ENCODE measurements around the gene ITPR3. TPM values are rescaled to one million over a fixed set of nuclear protein-coding genes. Genes with fewer than 3 reads are reported as not detected.

ITPR3 gene
- total and polyA plus RNA-seq, 4 donors, result 36.7 to 89.5 (median 44.4) TPM

DNA sequence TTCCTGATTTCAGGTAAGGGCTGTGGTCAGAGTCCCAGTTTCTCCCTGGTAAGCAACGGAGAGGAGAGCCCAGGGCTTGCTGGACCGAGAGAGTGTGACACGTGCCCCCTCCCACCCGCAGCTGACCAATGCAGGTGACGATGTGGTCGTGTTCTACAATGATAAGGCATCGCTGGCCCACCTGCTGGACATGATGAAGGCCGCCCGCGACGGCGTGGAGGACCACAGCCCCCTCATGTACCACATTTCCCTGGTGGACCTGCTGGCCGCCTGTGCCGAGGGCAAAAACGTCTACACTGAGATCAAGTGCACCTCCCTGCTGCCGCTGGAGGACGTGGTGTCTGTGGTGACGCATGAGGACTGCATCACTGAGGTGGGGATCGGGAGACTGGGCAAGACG is 58.6 kb downstream of the ITPR3 start:
- 87 to 92% methylated on average over 20 of the region's 20 CpGs for whole genome bisulfite sequencing, 2 donors
- TF ChIP-seq, protein P1, sequence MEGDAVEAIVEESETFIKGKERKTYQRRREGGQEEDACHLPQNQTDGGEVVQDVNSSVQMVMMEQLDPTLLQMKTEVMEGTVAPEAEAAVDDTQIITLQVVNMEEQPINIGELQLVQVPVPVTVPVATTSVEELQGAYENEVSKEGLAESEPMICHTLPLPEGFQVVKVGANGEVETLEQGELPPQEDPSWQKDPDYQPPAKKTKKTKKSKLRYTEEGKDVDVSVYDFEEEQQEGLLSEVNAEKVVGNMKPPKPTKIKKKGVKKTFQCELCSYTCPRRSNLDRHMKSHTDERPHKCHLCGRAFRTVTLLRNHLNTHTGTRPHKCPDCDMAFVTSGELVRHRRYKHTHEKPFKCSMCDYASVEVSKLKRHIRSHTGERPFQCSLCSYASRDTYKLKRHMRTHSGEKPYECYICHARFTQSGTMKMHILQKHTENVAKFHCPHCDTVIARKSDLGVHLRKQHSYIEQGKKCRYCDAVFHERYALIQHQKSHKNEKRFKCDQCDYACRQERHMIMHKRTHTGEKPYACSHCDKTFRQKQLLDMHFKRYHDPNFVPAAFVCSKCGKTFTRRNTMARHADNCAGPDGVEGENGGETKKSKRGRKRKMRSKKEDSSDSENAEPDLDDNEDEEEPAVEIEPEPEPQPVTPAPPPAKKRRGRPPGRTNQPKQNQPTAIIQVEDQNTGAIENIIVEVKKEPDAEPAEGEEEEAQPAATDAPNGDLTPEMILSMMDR (IDR thresholded peaks at IDR 0.05; ENCODE audit: control extremely low read depth, extremely low read depth), result no peak

DNA sequence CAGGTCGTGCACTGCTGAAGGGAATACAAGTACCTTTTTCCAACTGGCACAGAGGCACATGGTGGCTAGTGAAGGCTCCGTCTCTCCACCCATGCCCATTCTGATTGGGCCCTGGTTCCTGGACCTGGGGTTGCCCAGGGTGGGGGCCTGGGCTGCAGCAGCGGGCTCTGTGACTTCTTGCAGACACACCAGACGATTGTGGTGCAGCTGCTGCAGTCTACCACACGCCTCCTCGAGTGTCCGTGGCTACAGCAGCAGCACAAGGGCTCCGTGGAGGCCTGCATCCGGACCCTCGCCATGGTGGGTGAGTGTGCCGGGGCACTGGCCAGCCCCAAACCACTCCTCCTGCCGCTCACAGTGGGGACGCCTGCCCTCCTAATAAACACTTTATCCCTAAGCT is 61.2 kb downstream of the ITPR3 start:
- no peak overlapping the region for H3K9ac ChIP-seq (ENCODE audit: insufficient read depth in 1 of 2, low read length in 2 of 2)
- H3K27me3 ChIP-seq (ENCODE audit: control insufficient read depth in 3 of 3, insufficient read depth in 3 of 3, low read length in 2 of 3), result peaks cover 0 to 2% (median 0%) of the 10 kb centered on the region in 3 donors
- no peak overlapping the region for H3K27ac ChIP-seq (ENCODE audit: low read depth in 1 of 2, low read length in 1 of 2)
- H3K4me1 ChIP-seq (ENCODE audit: control insufficient read depth in 5 of 5, insufficient read depth in 5 of 5, low read length in 5 of 5), result no peaks in the 10 kb centered on the region
- ATAC-seq (ENCODE audit: insufficient read depth, low FRiP score), result no peak
- H3K36me3 ChIP-seq (ENCODE audit: control insufficient read depth in 4 of 4, insufficient read depth in 4 of 4, low read length in 4 of 4), result peaks cover 0 to 80% (median 18%) of the 10 kb centered on the region in 4 donors
- 95 to 97% methylated on average over 13 of the region's 13 CpGs for WGBS, 2 donors
- TF ChIP-seq, protein P1 (IDR thresholded peaks at IDR 0.05; ENCODE audit: control extremely low read depth, extremely low read depth), result no peak
- no peak overlapping the region for H3K4me3 ChIP-seq
- H3K9me3 ChIP-seq (ENCODE audit: control insufficient read depth in 4 of 4, insufficient read depth in 3 of 4, low read length in 3 of 4), result no peaks in the 10 kb centered on the region
- DNase-seq, result no peak

More for the DNA sequence above, 58.6 kb downstream of the ITPR3 start:
- ATAC-seq (ENCODE audit: insufficient read depth, low FRiP score) (no peak), DNase-seq (no peak)
- Histone ChIP-seq H3K27ac (ENCODE audit: low read depth in 1 of 2, low read length in 1 of 2) (no peak overlapping the region), H3K4me3 (no peak overlapping the region), H3K9ac (ENCODE audit: insufficient read depth in 1 of 2, low read length in 2 of 2) (no peak overlapping the region), H3K27me3 (ENCODE audit: control insufficient read depth in 3 of 3, insufficient read depth in 3 of 3, low read length in 2 of 3) (no peaks in the 10 kb centered on the region), H3K36me3 (ENCODE audit: control insufficient read depth in 4 of 4, insufficient read depth in 4 of 4, low read length in 4 of 4) (peaks cover 0 to 81% (median 17%) of the 10 kb centered on the region in 4 donors), H3K4me1 (ENCODE audit: control insufficient read depth in 5 of 5, insufficient read depth in 5 of 5, low read length in 5 of 5) (no peaks in the 10 kb centered on the region), H3K9me3 (ENCODE audit: control insufficient read depth in 4 of 4, insufficient read depth in 3 of 4, low read length in 3 of 4) (no peaks in the 10 kb centered on the region)

DNA sequence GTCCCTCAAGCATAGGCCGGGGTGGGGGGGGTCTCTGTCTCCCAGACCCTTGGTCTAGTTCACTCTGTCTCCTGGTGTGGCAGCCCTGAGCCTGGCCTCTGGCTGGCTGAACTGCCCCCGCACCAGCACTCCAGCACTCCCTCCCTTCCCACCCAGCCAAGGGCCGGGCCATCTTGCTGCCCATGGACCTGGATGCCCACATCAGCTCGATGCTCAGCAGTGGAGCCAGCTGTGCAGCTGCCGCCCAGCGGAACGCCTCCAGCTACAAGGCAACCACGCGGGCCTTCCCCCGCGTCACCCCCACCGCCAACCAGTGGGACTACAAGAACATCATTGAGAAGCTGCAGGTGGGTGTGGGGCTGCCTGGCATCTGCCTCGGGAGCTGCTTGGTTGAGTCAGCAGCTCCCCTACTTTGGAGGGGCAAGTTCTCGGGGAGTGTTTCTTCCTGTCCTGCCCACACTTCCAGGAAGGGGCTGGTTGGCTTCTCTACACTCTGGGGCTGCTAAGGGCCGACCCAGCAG is 62.0 kb downstream of the ITPR3 start:
- TF ChIP-seq, protein P1 (IDR thresholded peaks at IDR 0.05; ENCODE audit: control extremely low read depth, extremely low read depth), result no peak
- H3K27ac ChIP-seq (ENCODE audit: low read depth in 1 of 2, low read length in 1 of 2), result no peak overlapping the region
- WGBS, 2 donors, result 63 to 80% methylated on average over 15 of the region's 15 CpGs

More for the DNA sequence above, 62.0 kb downstream of the ITPR3 start:
- Histone ChIP-seq H3K9ac (ENCODE audit: insufficient read depth in 1 of 2, low read length in 2 of 2) (no peak overlapping the region), H3K4me3 (no peak overlapping the region), H3K36me3 (ENCODE audit: control insufficient read depth in 4 of 4, insufficient read depth in 4 of 4, low read length in 4 of 4) (peaks cover 0 to 83% (median 17%) of the 10 kb centered on the region in 4 donors), H3K9me3 (ENCODE audit: control insufficient read depth in 4 of 4, insufficient read depth in 3 of 4, low read length in 3 of 4) (no peaks in the 10 kb centered on the region), H3K27me3 (ENCODE audit: control insufficient read depth in 3 of 3, insufficient read depth in 3 of 3, low read length in 2 of 3) (peaks cover 0 to 2% (median 0%) of the 10 kb centered on the region in 3 donors), H3K4me1 (ENCODE audit: control insufficient read depth in 5 of 5, insufficient read depth in 5 of 5, low read length in 5 of 5) (no peaks in the 10 kb centered on the region)
- DNase-seq (no peak), ATAC-seq (ENCODE audit: insufficient read depth, low FRiP score) (no peak)
